ENCODE results near the gene STX16.

Gene STX16

DNA sequence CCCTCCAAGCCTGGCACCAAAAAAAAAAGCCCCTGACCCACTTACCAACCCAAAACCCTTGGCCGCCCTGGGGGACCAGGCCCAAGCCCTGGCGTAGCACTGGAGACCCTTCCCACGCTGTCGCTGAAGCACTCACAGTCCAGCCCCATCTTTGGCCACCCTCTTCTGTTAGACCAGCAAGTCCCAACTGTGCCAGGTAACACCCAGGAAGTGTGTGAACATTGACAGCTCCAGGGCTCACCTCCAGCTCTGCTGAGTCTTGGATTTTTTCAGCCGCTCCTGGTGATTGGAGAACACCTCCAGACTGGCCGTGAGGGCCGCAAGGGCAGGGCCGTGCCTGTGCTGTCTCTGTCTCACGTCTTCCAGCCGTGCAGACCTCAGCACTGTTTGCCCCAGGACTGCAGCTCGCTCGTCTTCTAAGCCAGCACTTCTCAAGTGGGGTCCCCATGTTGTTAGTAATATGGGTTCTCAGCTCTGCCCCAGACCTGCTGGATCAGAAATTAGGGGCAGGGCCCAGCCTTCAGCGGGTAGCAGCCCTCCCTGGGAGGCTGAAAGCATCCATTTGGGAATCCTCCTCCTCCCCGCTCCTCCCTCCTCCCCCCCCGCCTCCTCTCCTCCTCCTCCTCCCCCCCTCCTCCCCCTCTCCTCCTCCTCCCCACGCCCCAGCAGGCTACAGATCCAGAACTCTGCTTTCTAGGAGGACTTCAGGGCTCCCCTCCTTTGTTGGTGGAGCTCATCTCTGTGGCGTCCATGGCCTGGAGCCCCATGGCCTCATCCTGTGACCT lies 59.6 kb downstream of the STX16 start:
- DNase-seq, result no peak
- TF ChIP-seq POLR2A (IDR thresholded peaks at IDR 0.05; ENCODE audit: low read length) (no peak), GATA1 (IDR thresholded peaks at IDR 0.05; ENCODE audit: low read depth, low read length) (no peak)

DNA sequence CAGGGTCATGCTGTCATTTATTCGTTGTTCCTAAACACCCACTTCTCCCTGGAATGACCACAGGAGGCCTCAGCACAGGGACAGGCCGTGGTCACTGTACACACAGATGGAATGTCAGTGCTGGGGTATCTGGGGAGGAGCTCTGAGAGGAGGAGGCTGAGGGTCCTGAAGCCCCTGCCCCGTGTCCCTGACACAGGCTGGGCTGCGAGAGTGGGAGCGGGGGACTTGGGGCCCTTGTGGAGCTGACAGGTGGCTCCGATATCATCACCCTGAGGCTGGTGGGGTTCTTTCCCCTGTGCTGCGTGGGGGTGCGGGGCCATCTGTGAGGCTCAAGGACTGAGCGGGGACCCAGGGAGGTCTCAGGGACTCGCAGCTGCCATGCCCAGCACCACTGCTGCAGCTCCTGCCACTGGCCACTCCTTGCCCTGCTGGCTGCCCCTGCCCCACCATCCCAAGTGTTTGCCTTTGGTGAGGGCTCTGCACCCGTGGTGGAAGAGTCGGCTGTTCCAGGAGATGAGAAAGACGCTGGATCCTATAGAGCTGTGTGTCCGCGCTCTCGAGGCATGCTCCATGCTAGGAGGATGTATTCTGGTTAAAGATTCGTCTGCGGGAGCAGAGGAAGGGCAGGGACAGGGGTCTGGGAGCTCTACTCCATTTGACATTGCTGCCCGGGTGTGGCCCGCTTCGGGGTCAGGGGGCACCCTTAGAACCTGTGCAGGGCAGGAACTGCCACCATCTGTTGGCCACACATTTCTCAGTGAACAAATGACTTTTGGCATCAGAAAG lies 60.4 kb downstream of the STX16 start:
- no peak for DNase-seq

DNA sequence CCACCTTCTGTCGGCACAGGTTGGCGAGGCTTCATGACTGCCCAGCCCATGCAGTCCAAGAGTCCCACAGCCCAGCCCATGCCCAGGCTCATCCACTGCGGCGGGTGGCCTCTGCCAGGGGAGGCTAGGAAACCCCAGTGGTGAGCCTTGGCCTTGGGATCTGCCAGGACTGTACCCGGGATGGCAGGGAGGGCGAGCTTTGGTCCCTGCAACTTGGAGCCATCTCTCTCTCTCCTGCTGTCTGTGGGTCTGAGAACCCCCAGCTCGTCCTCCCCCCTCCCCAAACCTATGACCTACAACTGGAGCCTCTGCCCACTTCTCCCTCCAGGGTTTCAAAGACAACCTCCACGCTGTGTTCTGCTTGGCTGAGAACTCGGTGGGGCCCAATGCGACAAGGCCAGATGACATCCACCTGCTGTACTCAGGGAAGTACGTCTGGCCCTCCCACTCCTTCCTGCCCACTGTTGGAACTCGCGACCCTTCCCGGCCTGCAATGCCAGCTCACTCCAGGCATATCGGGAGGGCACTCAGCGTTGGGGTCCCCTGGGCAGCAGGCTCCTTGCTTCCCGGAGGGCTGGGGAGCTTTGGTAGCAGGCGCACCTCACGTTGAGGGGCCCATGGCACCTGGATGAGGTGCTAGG lies 61.2 kb downstream of the STX16 start:
- no peak for DNase-seq
- TF ChIP-seq GATA1 (IDR thresholded peaks at IDR 0.05; ENCODE audit: low read depth, low read length) (no peak), POLR2A (IDR thresholded peaks at IDR 0.05; ENCODE audit: low read length) (no peak)

More for the DNA sequence above, 60.4 kb downstream of the STX16 start:
- TF ChIP-seq GATA1 (IDR thresholded peaks at IDR 0.05; ENCODE audit: low read depth, low read length), result no peak
- TF ChIP-seq POLR2A (IDR thresholded peaks at IDR 0.05; ENCODE audit: low read length), result no peak

DNA sequence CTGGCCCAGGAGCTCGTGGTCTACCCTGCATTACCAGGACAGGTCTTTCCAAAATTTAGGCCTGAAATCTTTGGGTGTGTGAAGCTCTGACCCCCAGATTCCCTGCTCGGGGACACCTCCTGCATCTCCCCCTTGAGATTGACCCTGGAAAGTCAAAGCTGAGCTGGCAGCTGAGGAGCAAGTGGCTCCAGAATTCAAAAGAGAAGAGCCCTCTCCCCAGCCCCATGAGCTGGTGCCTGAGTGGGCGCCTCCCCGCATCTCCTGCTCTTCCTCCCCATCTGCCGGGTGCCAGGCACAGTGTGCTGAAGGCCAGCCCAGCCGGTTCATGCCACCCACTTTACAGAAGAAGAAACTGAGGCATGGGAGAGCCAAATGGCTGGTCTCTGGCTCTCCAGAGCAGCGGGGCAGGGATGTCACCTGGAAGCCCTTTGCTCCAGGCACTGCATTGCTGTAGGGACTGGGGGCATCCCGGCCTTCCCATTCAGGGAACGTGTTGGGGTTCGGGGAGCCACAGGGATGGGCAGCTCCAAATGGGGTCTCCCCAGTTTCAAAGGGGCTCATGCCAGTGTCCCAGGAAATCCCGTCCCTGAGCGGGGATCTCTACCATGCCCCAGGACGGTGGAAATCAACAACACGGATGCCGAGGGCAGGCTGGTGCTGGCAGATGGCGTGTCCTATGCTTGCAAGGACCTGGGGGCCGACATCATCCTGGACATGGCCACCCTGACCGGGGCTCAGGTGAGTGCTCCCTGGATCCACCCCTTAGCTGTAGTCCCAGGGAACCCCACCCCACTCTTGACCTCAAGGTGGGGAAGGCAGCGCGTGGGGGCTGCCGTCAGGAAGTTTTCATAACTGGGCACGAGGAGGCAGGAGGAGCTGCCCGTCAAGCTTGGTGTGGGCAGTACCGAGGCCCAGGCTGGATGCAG lies 62.0 kb downstream of the STX16 start:
- DNase-seq, result no peak
- no peak for TF ChIP-seq POLR2A (IDR thresholded peaks at IDR 0.05; ENCODE audit: low read length)
- TF ChIP-seq GATA1 (IDR thresholded peaks at IDR 0.05; ENCODE audit: low read depth, low read length), result no peak

DNA sequence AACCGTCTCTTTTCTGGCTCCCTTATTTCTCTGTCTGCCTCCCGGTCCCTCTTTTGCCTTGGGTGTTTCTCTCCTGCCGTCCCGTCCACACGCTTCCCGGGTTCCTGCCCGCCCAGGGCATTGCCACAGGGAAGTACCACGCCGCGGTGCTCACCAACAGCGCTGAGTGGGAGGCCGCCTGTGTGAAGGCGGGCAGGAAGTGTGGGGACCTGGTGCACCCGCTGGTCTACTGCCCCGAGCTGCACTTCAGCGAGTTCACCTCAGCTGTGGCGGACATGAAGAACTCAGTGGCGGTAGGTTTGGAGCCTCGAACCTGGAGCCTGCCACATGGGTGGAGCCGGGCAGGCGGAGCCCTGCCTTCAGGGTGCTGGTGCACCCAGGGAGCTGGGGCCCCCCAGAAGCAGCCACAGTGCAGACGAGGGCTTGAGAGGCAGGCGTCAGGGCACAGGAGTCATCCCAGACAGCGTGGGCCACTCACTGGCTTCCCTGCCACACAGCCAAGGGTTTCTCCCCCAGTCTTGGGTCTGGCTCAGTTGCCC lies 62.8 kb downstream of the STX16 start:
- TF ChIP-seq POLR2A (IDR thresholded peaks at IDR 0.05; ENCODE audit: low read length) (no peak), GATA1 (IDR thresholded peaks at IDR 0.05; ENCODE audit: low read depth, low read length) (no peak)

DNA sequence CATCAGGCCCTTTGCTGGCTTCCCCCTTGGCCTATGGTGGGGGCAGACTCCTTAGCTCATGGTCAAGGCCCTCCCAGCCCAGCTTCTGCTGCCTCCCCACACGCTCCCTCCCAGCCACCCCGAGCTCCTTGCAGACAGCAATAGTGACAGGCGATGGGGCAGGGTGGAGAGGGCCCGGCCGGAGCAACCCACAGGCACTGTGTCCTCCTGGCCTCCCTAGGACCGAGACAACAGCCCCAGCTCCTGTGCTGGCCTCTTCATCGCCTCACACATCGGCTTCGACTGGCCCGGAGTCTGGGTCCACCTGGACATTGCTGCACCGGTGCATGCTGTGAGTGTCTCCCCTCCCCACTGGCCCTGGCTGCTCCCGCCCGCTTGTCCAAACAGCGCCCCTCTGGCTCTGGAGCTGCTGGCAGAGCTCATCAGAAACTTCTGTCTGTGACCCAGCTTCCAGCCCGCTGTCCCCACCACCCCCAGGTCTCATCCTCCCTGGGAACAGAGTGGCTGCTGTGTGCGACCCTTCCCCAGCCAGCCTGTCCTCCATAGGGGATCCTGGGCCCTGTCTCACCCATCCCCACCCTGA lies 63.3 kb downstream of the STX16 start:
- DNase-seq, result no peak
- TF ChIP-seq POLR2A (IDR thresholded peaks at IDR 0.05; ENCODE audit: low read length), result no peak
- no peak for TF ChIP-seq GATA1 (IDR thresholded peaks at IDR 0.05; ENCODE audit: low read depth, low read length)

More for the DNA sequence above, 62.8 kb downstream of the STX16 start:
- DNase-seq, result no peak

DNA sequence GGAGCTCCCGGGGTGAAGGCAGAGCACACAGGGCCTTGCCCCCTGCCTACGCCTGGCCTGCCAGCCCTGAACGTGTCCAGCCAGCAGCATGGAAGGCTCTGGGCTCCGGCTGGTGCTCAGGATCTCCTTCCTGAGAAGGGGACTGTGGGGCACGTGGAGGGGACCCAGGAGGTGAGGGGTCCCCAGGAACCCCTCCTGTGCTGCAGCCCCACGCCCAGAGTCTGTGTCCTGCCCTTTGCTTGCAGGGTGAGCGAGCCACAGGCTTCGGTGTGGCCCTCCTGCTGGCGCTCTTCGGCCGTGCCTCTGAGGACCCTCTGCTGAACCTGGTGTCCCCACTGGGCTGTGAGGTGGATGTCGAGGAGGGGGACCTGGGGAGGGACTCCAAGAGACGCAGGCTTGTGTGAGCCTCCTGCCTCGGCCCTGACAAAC lies 63.9 kb downstream of the STX16 start:
- TF ChIP-seq GATA1 (IDR thresholded peaks at IDR 0.05; ENCODE audit: low read depth, low read length), result no peak
- no peak for TF ChIP-seq POLR2A (IDR thresholded peaks at IDR 0.05; ENCODE audit: low read length)
- no peak for DNase-seq

DNA sequence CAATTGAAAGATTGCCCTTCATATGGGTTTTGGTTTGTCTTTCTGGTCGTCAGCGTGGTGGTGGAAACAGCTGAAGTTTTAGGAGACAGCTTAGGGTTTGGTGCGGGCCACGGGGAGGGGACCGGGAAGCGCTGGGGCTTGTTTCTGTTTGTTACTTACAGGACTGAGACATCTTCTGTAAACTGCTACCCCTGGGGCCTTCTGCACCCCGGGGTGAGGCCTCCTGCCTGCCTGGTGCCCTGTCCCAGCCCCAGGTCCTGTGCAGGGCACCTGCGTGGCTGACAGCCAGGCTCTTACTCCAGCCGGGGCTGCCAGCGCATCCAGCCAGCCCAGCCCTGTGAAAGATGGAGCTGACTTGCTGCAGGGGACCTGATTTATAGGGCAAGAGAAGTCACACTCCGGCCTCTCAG lies 64.3 kb downstream of the STX16 start:
- TF ChIP-seq GATA1 (IDR thresholded peaks at IDR 0.05; ENCODE audit: low read depth, low read length) (no peak), POLR2A (IDR thresholded peaks at IDR 0.05; ENCODE audit: low read length) (no peak)
- no peak for DNase-seq

DNA sequence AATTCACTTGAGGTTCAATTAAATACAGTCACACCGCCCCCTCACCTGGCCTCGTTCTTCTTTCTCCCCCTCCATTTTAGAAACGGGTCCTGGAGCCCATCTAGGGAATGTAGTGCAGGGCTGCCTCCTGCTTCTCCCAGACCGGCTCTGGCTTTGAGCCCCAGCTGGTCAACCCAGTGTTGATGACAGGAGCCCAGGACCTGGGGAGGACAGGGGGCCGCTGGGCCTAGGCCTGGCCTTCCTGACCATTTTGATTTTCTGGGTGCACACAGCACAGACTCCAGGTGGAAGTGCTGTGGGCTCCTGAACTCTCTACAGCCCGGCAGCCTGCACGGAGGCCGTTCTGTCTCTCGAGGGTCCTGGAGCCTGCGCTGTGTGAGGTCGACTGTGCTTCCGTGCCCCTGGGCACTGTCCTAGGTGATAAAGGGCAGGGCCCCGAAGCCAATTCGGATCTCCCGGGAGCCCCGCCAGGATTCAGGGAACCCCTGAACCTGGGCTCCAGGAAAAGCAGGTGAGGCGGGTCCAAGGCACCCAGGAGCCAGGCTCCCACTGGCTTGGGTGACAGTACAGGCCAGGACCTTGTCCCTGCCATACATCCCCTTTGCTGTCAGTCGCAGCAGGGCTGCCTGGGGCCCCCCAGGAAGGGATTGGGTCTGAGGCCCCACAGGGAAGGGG lies 64.9 kb downstream of the STX16 start:
- DNase-seq, result no peak
- TF ChIP-seq GATA1 (IDR thresholded peaks at IDR 0.05; ENCODE audit: low read depth, low read length) (no peak), POLR2A (IDR thresholded peaks at IDR 0.05; ENCODE audit: low read length) (no peak)

DNA sequence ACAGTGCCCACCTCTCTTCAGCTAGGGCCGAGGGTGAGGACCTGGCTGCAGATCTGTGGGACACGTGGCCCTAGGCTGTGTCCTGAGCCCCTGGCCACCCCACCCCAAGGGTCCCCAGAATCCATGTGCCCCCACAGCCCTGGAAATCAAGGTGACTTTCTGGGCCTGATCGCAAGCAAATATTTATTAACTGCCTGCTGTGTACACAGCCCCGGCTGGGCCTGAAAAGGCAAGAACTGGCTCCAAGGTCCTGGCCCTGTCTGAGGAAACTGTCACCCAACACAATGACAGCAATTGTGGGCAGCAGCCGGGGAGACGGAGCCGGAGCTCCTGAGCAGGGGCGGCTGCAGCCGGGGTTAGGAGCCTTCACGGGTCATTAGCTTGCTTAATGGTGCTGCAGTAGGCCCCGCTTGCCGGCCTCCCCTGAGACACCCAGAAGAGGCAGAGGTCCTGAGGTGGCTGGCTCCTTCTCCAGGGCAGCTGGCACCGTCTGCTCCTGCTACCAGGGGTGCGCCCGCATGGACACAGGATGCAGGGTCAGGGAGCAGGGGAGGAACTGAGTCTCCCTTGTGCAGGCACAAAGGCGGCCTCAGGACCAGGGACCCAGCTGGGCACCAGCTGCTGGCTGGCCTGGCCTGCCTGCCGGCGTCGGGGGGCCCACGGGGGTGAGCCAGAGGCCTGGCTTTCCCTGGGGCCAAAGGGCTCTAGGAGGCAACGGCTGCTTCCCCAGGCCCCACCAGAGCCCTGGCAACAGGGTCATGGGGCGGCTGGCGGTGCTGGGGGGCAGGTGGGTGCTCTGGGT lies 65.6 kb downstream of the STX16 start:
- no peak for DNase-seq
- TF ChIP-seq POLR2A (IDR thresholded peaks at IDR 0.05; ENCODE audit: low read length), result no peak
- TF ChIP-seq GATA1 (IDR thresholded peaks at IDR 0.05; ENCODE audit: low read depth, low read length), result no peak

DNA sequence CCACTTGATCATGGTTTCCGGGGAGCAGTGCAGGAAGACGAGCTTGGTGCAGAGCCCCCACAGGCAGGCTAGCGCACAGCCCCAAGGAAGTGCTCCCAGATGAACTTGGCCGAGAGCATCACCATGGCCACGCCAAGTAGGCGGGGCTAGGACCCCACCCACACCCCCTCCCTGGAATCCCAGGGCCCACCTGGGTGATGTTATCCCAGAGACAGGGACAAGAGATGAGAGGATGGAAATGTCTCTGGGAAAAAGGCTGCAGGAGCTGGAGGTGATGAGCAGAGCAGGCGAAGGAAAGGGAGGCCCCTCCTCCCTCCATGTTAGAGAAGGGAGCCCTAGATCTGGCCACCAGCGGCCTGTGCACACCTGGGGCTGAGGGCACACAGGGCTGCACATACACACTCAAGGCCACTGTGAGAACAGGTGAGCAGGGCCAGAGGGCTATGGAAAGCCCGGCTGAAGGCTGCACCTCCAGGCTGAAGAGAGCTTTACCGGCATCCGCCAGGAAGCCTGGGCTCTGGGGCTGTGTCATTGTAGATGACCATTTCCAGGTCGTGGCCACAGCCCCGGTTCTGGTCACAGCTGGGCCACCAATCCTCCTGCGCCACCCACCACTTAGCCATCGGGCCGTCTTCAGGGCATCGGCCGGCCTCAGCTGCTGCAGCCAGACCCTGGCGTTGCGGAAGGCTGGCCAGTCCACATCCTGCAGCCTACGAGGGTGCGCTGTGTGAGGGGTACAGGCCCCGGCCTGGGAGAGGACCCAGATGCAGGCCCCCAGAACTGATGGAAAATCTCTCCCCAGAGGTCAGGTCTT lies 66.4 kb downstream of the STX16 start:
- TF ChIP-seq POLR2A (IDR thresholded peaks at IDR 0.05; ENCODE audit: low read length), result no peak
- no peak for TF ChIP-seq GATA1 (IDR thresholded peaks at IDR 0.05; ENCODE audit: low read depth, low read length)
- DNase-seq, result no peak
